ENCODE measurements around the gene LRP2.

The LRP2 gene

DNA sequence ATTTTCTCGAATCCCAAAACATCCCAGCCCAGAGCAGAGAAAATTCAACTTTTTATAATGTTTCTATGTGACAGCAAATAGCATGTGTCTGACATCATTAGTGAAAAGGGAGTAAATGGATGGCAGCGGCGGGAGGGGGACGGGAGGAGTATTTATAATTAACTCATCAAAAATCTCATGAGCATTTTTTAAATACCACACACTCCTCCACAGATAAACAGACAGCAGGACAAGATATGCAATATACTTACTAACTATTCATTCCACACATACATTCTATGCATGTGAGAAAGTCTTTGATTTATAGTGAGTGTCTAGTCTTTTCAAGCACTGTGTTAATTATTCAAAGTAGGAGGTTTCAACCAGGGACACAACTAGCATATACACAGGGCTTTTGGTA, 107.6 kb downstream of the LRP2 start:
- DNase-seq (ENCODE audit: low spot score) = no peak
- TF ChIP-seq, protein P1, sequence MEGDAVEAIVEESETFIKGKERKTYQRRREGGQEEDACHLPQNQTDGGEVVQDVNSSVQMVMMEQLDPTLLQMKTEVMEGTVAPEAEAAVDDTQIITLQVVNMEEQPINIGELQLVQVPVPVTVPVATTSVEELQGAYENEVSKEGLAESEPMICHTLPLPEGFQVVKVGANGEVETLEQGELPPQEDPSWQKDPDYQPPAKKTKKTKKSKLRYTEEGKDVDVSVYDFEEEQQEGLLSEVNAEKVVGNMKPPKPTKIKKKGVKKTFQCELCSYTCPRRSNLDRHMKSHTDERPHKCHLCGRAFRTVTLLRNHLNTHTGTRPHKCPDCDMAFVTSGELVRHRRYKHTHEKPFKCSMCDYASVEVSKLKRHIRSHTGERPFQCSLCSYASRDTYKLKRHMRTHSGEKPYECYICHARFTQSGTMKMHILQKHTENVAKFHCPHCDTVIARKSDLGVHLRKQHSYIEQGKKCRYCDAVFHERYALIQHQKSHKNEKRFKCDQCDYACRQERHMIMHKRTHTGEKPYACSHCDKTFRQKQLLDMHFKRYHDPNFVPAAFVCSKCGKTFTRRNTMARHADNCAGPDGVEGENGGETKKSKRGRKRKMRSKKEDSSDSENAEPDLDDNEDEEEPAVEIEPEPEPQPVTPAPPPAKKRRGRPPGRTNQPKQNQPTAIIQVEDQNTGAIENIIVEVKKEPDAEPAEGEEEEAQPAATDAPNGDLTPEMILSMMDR (IDR thresholded peaks at IDR 0.05; ENCODE audit: extremely low read depth, insufficient read depth, missing control alignments) = no peak
- in situ Hi-C loops (cut with MboI; ENCODE audit: low pct_unique_long_range_greater_than_20kb, low sequenced_read_pairs, unreplicated experiment) = no loop called here

DNA sequence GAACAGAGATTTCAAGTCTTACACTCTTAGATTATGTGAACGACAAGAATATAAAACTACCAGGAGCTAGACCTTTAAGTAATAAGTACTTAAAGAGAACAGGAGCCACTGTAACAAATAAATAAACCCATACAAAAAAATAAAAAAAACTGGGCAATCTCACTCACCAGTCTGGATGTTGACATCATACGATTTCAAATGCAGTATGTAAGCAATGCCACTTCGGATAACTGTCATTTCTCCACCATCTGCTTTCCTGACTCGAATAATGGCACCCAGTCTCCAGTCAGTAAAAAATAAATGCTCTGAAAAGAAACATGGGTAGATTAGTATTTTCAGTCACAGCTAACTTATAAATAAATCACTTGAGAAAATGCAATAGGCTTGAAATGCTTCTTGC, 115.1 kb downstream of the LRP2 start:
- in situ Hi-C loops (cut with MboI; ENCODE audit: low pct_unique_long_range_greater_than_20kb, low sequenced_read_pairs, unreplicated experiment) = no loop called here
- TF ChIP-seq, protein P1 (IDR thresholded peaks at IDR 0.05; ENCODE audit: extremely low read depth, insufficient read depth, missing control alignments) = no peak
- DNase-seq (ENCODE audit: low spot score) = no peak

DNA sequence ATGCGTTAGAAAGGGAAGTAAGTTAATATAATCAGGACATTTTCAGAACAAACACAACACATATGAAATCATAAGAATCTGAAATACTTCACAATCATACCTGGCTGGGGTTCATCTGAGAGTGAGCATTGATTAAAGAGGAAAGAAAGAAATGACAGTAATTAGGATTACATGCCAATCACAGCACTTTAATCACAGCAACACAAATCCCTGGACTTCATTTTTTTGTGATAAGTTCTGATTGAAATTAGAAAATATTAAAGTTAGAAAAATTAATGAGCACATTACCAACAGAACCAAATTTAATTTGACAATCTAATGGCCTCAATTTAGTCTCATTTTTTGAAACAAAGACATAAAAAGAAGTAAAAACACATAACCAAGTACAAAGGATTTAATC, 121.9 kb downstream of the LRP2 start:
- TF ChIP-seq, protein P1 (IDR thresholded peaks at IDR 0.05; ENCODE audit: extremely low read depth, insufficient read depth, missing control alignments) = no peak
- DNase-seq (ENCODE audit: low spot score) = no peak
- in situ Hi-C loops (cut with MboI; ENCODE audit: low pct_unique_long_range_greater_than_20kb, low sequenced_read_pairs, unreplicated experiment) = no loop called here

DNA sequence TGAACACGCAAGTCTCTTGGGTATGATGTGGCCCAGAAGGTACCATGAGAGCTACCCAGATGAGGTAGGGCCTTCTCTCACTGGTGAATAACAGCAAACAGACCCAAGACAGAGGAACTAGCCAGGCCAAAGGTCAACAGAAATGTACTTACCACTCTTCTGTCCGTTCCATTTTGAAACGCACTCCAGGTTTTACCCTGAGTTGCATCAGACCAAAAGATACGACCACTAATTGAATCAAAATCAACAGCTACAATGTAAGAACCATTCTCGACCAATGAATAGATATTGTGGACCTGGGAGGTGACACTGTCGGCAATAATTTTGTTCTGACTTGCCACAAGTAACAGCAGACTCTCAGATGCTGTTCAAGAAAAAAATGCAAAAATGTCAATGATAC, 124.4 kb downstream of the LRP2 start:
- in situ Hi-C loops (cut with MboI; ENCODE audit: low pct_unique_long_range_greater_than_20kb, low sequenced_read_pairs, unreplicated experiment) = no loop called here
- no peak for DNase-seq (ENCODE audit: low spot score)
- TF ChIP-seq, protein P1 (IDR thresholded peaks at IDR 0.05; ENCODE audit: extremely low read depth, insufficient read depth, missing control alignments) = no peak

DNA sequence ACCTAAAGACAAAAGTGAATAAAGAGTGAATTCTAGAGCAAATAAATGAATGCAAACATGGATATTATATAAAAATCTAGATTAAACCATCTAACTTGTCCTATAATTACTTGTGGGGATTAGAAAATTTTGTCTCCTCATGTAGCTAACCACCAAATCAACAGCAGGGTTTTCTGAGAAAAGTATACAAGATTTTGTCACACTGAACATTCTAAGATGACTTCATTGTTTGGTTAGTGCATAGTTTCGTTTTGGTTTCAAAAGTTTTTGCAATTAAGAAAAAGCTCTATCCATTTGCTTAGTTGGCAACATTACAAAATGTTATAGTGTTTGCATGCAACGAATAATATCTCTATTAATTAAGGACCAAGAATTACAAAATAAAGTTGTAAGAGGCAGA, 125.0 kb downstream of the LRP2 start:
- in situ Hi-C loops (cut with MboI; ENCODE audit: low pct_unique_long_range_greater_than_20kb, low sequenced_read_pairs, unreplicated experiment) = no loop called here
- TF ChIP-seq, protein P1 (IDR thresholded peaks at IDR 0.05; ENCODE audit: extremely low read depth, insufficient read depth, missing control alignments) = no peak
- DNase-seq (ENCODE audit: low spot score) = no peak

DNA sequence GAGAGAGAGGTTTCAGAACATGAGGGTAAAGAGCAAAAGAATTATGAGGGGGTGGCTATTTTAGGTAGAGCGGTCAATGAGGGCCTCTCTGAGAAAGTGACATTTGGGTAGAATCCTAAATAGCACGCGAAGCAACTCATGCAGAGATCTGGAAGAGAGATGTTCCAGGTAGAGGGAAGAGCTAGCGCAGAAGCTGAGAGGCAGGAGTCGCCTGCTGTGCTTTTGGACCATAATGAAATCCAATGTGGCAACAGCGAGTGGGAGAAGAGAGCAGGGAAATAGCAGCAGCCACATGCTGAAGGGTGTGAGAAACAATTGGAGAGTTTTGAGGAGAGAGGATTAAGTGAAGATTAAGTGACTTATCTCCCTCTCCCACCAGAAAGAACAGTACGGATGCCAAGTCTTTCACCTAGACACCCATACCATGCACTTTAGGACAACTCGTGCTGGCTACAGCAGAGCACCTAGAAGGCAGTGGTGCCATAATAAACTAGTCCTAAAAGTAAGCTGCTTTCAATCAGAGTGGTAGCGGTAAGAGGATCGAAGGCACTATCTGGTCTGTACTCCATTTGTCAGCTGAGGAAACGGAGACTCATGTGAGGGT, 129.7 kb downstream of the LRP2 start:
- TF ChIP-seq, protein P1 (IDR thresholded peaks at IDR 0.05; ENCODE audit: extremely low read depth, insufficient read depth, missing control alignments) = no peak
- in situ Hi-C loops (cut with MboI; ENCODE audit: low pct_unique_long_range_greater_than_20kb, low sequenced_read_pairs, unreplicated experiment) = no loop called here
- DNase-seq (ENCODE audit: low spot score) = no peak

DNA sequence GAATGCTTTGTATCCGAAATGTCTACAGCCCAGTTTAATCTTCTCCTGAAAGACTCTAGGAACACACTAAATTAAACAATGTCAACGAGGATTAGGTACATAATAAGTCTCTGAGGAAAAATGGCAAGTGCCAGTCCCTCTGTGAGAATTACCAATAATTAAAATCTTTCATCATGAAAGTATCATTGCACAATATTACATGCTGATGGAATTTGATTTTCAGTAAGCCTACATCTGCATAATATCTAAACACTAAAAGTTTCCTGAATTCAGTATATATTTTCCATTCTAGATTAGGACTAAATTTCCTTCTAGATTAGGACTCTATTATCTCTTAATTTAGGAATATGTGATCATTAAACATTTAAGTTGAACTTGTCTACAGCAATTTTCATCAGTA, 132.1 kb downstream of the LRP2 start:
- DNase-seq (ENCODE audit: low spot score) = no peak
- in situ Hi-C loops (cut with MboI; ENCODE audit: low pct_unique_long_range_greater_than_20kb, low sequenced_read_pairs, unreplicated experiment) = no loop called here
- TF ChIP-seq, protein P1 (IDR thresholded peaks at IDR 0.05; ENCODE audit: extremely low read depth, insufficient read depth, missing control alignments) = no peak

Data from GM13977 (cell line).